DOHH2 (cell line): ENCODE measurements around the gene BAX.

Source experiments
- H3F3A ChIP-seq: fragments of 200-600 bp; sonication (generic), shearing (Covaris generic); 2 replicates; pipeline ENCODE4 v1.6.0; 2016; ENCODE audit warnings: antibody characterized with exemption, mild to moderate bottlenecking; ENCODE audit not compliant: control insufficient read depth, insufficient read depth
- H3K27ac ChIP-seq: fragments of 200-600 bp; sonication (generic); 2 replicates; pipeline ENCODE4 v1.5.1; 2014; ENCODE audit warnings: low read depth, mild to moderate bottlenecking, low read length, moderate library complexity
- H3K27me3 ChIP-seq: fragments of 200-600 bp; sonication (generic); 2 replicates; pipeline ENCODE4 v1.6.1; 2014; ENCODE audit warnings: mild to moderate bottlenecking, low read length, mixed read lengths; ENCODE audit not compliant: control insufficient read depth
- H3K36me3 ChIP-seq: fragments of 200-600 bp; sonication (generic); 2 replicates; pipeline ENCODE4 v1.6.1; 2014; ENCODE audit warnings: mild to moderate bottlenecking, low read length, moderate library complexity, mixed read lengths; ENCODE audit not compliant: control insufficient read depth
- H3K4me1 ChIP-seq: fragments of 200-600 bp; sonication (generic); 2 replicates; pipeline ENCODE4 v1.6.1; 2014; ENCODE audit warnings: mild to moderate bottlenecking, low read length, mixed read lengths; ENCODE audit not compliant: control insufficient read depth
- H3K4me2 ChIP-seq: fragments of 200-600 bp; sonication (generic); 2 replicates; pipeline ENCODE4 v1.6.0; 2014; ENCODE audit warnings: mild to moderate bottlenecking, low read length, moderate library complexity
- H3K4me3 ChIP-seq: fragments of 200-600 bp; sonication (generic); 2 replicates; pipeline ENCODE4 v1.5.1; 2014; ENCODE audit warnings: mild to moderate bottlenecking, low read length, mixed read lengths
- H3K79me2 ChIP-seq: fragments of 200-600 bp; sonication (generic); 2 replicates; pipeline ENCODE4 v1.6.1; 2014; ENCODE audit warnings: mild to moderate bottlenecking, low read length, mixed read lengths; ENCODE audit not compliant: control insufficient read depth
- H3K9me2 ChIP-seq: fragments of 200-600 bp; sonication (generic); replicated peaks from 2 replicates; pipeline ENCODE4 v1.6.1; 2014; ENCODE audit warnings: mild to moderate bottlenecking, low read length, mixed read lengths; ENCODE audit not compliant: control insufficient read depth
- H3K9me3 ChIP-seq: fragments of 200-600 bp; sonication (generic); 2 replicates; pipeline ENCODE4 v1.6.1; 2014; ENCODE audit warnings: antibody characterized with exemption, low read length, mixed read lengths; ENCODE audit not compliant: control insufficient read depth, insufficient read depth
- H4K20me1 ChIP-seq: fragments of 200-600 bp; sonication (generic); 2 replicates; pipeline ENCODE4 v1.6.0; 2014; ENCODE audit warnings: low read depth, mild to moderate bottlenecking, antibody characterized with exemption, low read length, moderate library complexity; ENCODE audit not compliant: control insufficient read depth, insufficient read depth
- EZH2phosphoT487 ChIP-seq: fragments of 200-600 bp; sonication (generic); IDR thresholded peaks from 2 replicates; pipeline ENCODE4 v1.6.1; 2017; ENCODE audit warnings: borderline replicate concordance, mild to moderate bottlenecking, antibody characterized with exemption, low read length, moderate library complexity, mixed read lengths
- TF ChIP-seq, protein P1 (sequence below): fragments of 200-600 bp; sonication (generic); IDR thresholded peaks from one replicate; pipeline ENCODE4 v1.5.1; 2014; ENCODE audit warnings: antibody characterized with exemption, mild to moderate bottlenecking, low read depth, low read length; ENCODE audit not compliant: poor library complexity, severe bottlenecking

The BAX gene

DNA sequence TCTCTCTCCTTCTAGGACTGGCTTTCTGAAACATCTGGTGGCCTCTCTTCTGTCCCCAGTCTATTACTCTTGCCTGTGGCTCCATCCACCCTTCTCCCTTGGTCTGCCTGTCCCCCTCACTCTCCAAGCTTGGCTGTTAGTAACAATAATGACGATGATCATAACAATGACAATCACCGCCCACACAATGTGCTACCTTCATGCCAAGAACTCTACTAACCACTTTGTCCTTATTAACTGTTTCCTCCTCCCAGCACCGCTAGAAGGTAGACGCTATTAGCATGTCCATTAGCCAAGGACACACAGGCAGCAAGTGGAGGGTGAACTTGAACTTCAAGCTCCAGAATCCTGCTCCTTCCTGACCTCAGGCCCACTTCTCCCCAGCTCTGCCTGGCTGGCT lies 35.7 kb downstream of the BAX start:
- Histone ChIP-seq H3K9me2 (no peaks in the 10 kb centered on the region), H3K9me3 (no peaks in the 10 kb centered on the region), H3K4me3 (no peak overlapping the region), H3K4me2 (no peak overlapping the region), H3K27me3 (no peaks in the 10 kb centered on the region), H3K79me2 (peaks cover 37% of the 10 kb centered on the region), H4K20me1 (no peaks in the 10 kb centered on the region), H3F3A (no peaks in the 10 kb centered on the region), H3K4me1 (peaks cover 19% of the 10 kb centered on the region), H3K27ac (no peak overlapping the region), H3K36me3 (peaks cover 32% of the 10 kb centered on the region)
- TF ChIP-seq EZH2phosphoT487 = no peak

- Histone ChIP-seq H3K4me1 (peaks cover 20% of the 10 kb centered on the region), H3K36me3 (peaks cover 29% of the 10 kb centered on the region), H3K27me3 (no peaks in the 10 kb centered on the region), H3K79me2 (peaks cover 44% of the 10 kb centered on the region), H3K9me2 (no peaks in the 10 kb centered on the region), H3K4me3 (no peak overlapping the region), H3K9me3 (no peaks in the 10 kb centered on the region), H3F3A (no peaks in the 10 kb centered on the region), H4K20me1 (no peaks in the 10 kb centered on the region), H3K27ac (no peak overlapping the region), H3K4me2 (no peak overlapping the region)
- TF ChIP-seq, protein P1, sequence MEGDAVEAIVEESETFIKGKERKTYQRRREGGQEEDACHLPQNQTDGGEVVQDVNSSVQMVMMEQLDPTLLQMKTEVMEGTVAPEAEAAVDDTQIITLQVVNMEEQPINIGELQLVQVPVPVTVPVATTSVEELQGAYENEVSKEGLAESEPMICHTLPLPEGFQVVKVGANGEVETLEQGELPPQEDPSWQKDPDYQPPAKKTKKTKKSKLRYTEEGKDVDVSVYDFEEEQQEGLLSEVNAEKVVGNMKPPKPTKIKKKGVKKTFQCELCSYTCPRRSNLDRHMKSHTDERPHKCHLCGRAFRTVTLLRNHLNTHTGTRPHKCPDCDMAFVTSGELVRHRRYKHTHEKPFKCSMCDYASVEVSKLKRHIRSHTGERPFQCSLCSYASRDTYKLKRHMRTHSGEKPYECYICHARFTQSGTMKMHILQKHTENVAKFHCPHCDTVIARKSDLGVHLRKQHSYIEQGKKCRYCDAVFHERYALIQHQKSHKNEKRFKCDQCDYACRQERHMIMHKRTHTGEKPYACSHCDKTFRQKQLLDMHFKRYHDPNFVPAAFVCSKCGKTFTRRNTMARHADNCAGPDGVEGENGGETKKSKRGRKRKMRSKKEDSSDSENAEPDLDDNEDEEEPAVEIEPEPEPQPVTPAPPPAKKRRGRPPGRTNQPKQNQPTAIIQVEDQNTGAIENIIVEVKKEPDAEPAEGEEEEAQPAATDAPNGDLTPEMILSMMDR = no peak
- TF ChIP-seq EZH2phosphoT487 = no peak
Observed at GRCh38 chr19:48991011-48991609, 36.4 kb downstream of the BAX start.

GRCh38 chr19:48991873-48992580 lies 37.4 kb downstream of the BAX start:
- H3K9me2 ChIP-seq = no peaks in the 10 kb centered on the region
- H3K36me3 ChIP-seq = peaks cover 28% of the 10 kb centered on the region
- H3K4me2 ChIP-seq = peak overlapping the region; percentile 87
- no peaks in the 10 kb centered on the region for H4K20me1 ChIP-seq
- no peaks in the 10 kb centered on the region for H3F3A ChIP-seq
- H3K4me3 ChIP-seq = peak overlapping the region; percentile 81
- TF ChIP-seq EZH2phosphoT487 = no peak
- TF ChIP-seq, protein P1 = no peak
- H3K4me1 ChIP-seq = peaks cover 20% of the 10 kb centered on the region
- H3K79me2 ChIP-seq = peaks cover 53% of the 10 kb centered on the region
- H3K27ac ChIP-seq = peak overlapping the region; percentile 22; the same call in 1 of the 2 replicates
- H3K9me3 ChIP-seq = no peaks in the 10 kb centered on the region
- H3K27me3 ChIP-seq = no peaks in the 10 kb centered on the region

- H4K20me1 ChIP-seq = peaks cover 2% of the 10 kb centered on the region; the same call in 1 of the 2 replicates
- peaks cover 20% of the 10 kb centered on the region for H3K4me1 ChIP-seq
- no peaks in the 10 kb centered on the region for H3K27me3 ChIP-seq
- H3K9me3 ChIP-seq = no peaks in the 10 kb centered on the region
- H3K9me2 ChIP-seq = no peaks in the 10 kb centered on the region
- H3F3A ChIP-seq = no peaks in the 10 kb centered on the region
- H3K4me3 ChIP-seq = peak overlapping the region; percentile 81
- H3K79me2 ChIP-seq = peaks cover 59% of the 10 kb centered on the region
- H3K4me2 ChIP-seq = peak overlapping the region; percentile 87
- H3K27ac ChIP-seq = peak overlapping the region; percentile 22
- TF ChIP-seq EZH2phosphoT487 = no peak
- TF ChIP-seq, protein P1 = no peak
- H3K36me3 ChIP-seq = peaks cover 30% of the 10 kb centered on the region
Observed at GRCh38 chr19:48992581-48993174, 38.0 kb downstream of the BAX start.
